HepG2 (cell line): ENCODE measurements around the gene LYRM4. TPM values are rescaled to one million over a fixed set of nuclear protein-coding genes. Genes with fewer than 3 reads are reported as not detected.

Experiments
- CENPT ChIP-seq: sonication (generic); formaldehyde crosslinking; IDR thresholded peaks from 2 replicates; pipeline ENCODE4 v1.8.0; 2022; ENCODE audit warnings: low read depth, mild to moderate bottlenecking, moderate library complexity, missing genetic modification reagents
- DPF2 ChIP-seq: sonication (generic); formaldehyde crosslinking; IDR thresholded peaks from 2 replicates; pipeline ENCODE4 v1.4.0; 2020; ENCODE audit warnings: mild to moderate bottlenecking, low read depth, missing genetic modification reagents, borderline replicate concordance
- ESRRA ChIP-seq: sonication (generic); formaldehyde crosslinking; IDR thresholded peaks from 2 replicates; pipeline ENCODE4 v1.5.1; 2020; ENCODE audit warnings: mild to moderate bottlenecking, low read depth, missing genetic modification reagents
- GATAD1 ChIP-seq: IDR thresholded peaks from 2 replicates; pipeline ENCODE4 v1.6.1; 2016; ENCODE audit warnings: missing genetic modification reagents, missing compliant biosample characterization
- HDAC2 ChIP-seq: sonication (generic); formaldehyde crosslinking; IDR thresholded peaks from 2 replicates; pipeline ENCODE4 v1.4.0; 2020; ENCODE audit warnings: missing genetic modification reagents
- IKZF4 ChIP-seq: sonication (generic); formaldehyde crosslinking; IDR thresholded peaks from 2 replicates; pipeline ENCODE4 v1.5.1; 2020; ENCODE audit warnings: borderline replicate concordance, mild to moderate bottlenecking, low read depth, missing genetic modification reagents; ENCODE audit errors: not compliant biosample characterization
- MAZ ChIP-seq, 2 experiments: sonication (generic) in 1 of 2; formaldehyde crosslinking in 1 of 2; IDR thresholded peaks; 2 replicates each; pipeline versions ENCODE4 v1.5.0 to v1.6.1; 2012 to 2020; ENCODE audit warnings: low read depth in 2 of 2, mild to moderate bottlenecking in 2 of 2, borderline replicate concordance in 1 of 2, improper control_type of control experiment in 1 of 2, low read length in 1 of 2, missing genetic modification reagents in 1 of 2, moderate library complexity in 1 of 2
- MEF2D ChIP-seq: sonication (generic); formaldehyde crosslinking; IDR thresholded peaks from 2 replicates; pipeline ENCODE4 v1.5.1; 2020; ENCODE audit warnings: mild to moderate bottlenecking, missing genetic modification reagents
- MTF1 ChIP-seq: sonication (generic); formaldehyde crosslinking; IDR thresholded peaks from 2 replicates; pipeline ENCODE4 v1.5.0; 2020; ENCODE audit warnings: missing genetic modification reagents
- PTBP1 ChIP-seq: fragments of 200-400 bp; formaldehyde crosslinking; IDR thresholded peaks from 2 replicates; pipeline ENCODE4 v1.6.1; 2018; ENCODE audit warnings: low read length, low read depth; ENCODE audit not compliant: poor library complexity, severe bottlenecking
- RXRA ChIP-seq: sonication (generic); formaldehyde crosslinking; IDR thresholded peaks from 2 replicates; pipeline ENCODE4 v1.5.1; 2020; ENCODE audit warnings: missing genetic modification reagents
- SETDB1 ChIP-seq: sonication (generic); formaldehyde crosslinking; IDR thresholded peaks from 2 replicates; pipeline ENCODE4 v1.5.1; 2020; ENCODE audit warnings: missing genetic modification reagents, mild to moderate bottlenecking, borderline replicate concordance
- U2AF1 ChIP-seq: fragments of 200-400 bp; formaldehyde crosslinking; optimal IDR thresholded peaks from 2 replicates; pipeline ENCODE3; 2017; ENCODE audit warnings: mild to moderate bottlenecking, low read depth, low read length
- ZMYM2 ChIP-seq: sonication (generic); formaldehyde crosslinking; IDR thresholded peaks from 2 replicates; pipeline ENCODE4 v1.8.0; 2022; ENCODE audit warnings: mild to moderate bottlenecking, missing genetic modification reagents
- ZNF3 ChIP-seq: IDR thresholded peaks from 2 replicates; pipeline ENCODE4 v1.7.0; 2017; ENCODE audit warnings: inconsistent platforms
- ZNF317 ChIP-seq: sonication (generic); formaldehyde crosslinking; IDR thresholded peaks from 2 replicates; pipeline ENCODE4 v1.5.0; 2020; ENCODE audit warnings: mild to moderate bottlenecking, missing genetic modification reagents
- ZNF501 ChIP-seq: sonication (generic); formaldehyde crosslinking; IDR thresholded peaks from 2 replicates; pipeline ENCODE4 v1.5.1; 2020; ENCODE audit warnings: mild to moderate bottlenecking, moderate library complexity, missing genetic modification reagents
- ZNF543 ChIP-seq: sonication (generic); formaldehyde crosslinking; IDR thresholded peaks from 2 replicates; pipeline ENCODE4 v1.4.0; 2020; ENCODE audit warnings: mild to moderate bottlenecking, missing genetic modification reagents
- ZSCAN12 ChIP-seq: sonication (generic); formaldehyde crosslinking; IDR thresholded peaks from 2 replicates; pipeline ENCODE4 v1.9.0; 2021; ENCODE audit warnings: mild to moderate bottlenecking, missing genetic modification reagents
- polyA plus RNA-seq, 8 experiments: library from polyadenylated mRNA; depleted of rRNA in 3 of 8; stranded (reverse) in 7 of 8; unstranded in 1 of 8; fragments of >200 nt; fragmentation: Illumina TruSeq in 4 of 8; extraction: Trizol in 4 of 8; gene quantifications; 2 replicates each; pipeline versions ENCODE4 v1.2.1 to v1.2.3, GENCODE V29; 2011 to 2016; ENCODE audit warnings: low read depth in 4 of 8, missing spikeins in 1 of 8, mixed read lengths in 1 of 8; ENCODE audit not compliant: insufficient read depth in 1 of 8
- total RNA-seq, 5 experiments: library from RNA; depleted of rRNA; stranded (reverse); fragments of >200 nt; fragmentation: Illumina TruSeq; extraction: Trizol; gene quantifications; 2 replicates each; pipeline ENCODE4 v1.2.3, GENCODE V29; 2016; ENCODE audit warnings: low read depth in 1 of 5
- TF ChIP-seq, protein P1 (sequence below): sonication (generic); formaldehyde crosslinking; IDR thresholded peaks from 2 replicates; pipeline ENCODE4 v1.4.0; 2020; ENCODE audit warnings: missing genetic modification reagents
- TF ChIP-seq, protein P2 (sequence below), 2 experiments: IDR thresholded peaks; 2 replicates each; pipeline ENCODE4 v1.6.1; 2011 to 2012; ENCODE audit warnings: low read length in 2 of 2, borderline replicate concordance in 1 of 2, low read depth in 1 of 2, mild to moderate bottlenecking in 1 of 2, moderate library complexity in 1 of 2
- TF ChIP-seq, protein P3 (sequence below): sonication (generic); formaldehyde crosslinking; IDR thresholded peaks from 2 replicates; pipeline ENCODE4 v1.4.0; 2020; ENCODE audit warnings: mild to moderate bottlenecking, missing genetic modification reagents
- TF ChIP-seq, protein P4 (sequence below): sonication (generic); formaldehyde crosslinking; IDR thresholded peaks from 2 replicates; pipeline ENCODE4 v1.4.0; 2020; ENCODE audit warnings: missing genetic modification reagents

The LYRM4 gene
- total and polyA plus RNA-seq, 2 of the 13 experiments (the other 11 are each of a cell fraction or from before 2014, with no cell fraction given) = 64.6 to 67.5 TPM

DNA sequence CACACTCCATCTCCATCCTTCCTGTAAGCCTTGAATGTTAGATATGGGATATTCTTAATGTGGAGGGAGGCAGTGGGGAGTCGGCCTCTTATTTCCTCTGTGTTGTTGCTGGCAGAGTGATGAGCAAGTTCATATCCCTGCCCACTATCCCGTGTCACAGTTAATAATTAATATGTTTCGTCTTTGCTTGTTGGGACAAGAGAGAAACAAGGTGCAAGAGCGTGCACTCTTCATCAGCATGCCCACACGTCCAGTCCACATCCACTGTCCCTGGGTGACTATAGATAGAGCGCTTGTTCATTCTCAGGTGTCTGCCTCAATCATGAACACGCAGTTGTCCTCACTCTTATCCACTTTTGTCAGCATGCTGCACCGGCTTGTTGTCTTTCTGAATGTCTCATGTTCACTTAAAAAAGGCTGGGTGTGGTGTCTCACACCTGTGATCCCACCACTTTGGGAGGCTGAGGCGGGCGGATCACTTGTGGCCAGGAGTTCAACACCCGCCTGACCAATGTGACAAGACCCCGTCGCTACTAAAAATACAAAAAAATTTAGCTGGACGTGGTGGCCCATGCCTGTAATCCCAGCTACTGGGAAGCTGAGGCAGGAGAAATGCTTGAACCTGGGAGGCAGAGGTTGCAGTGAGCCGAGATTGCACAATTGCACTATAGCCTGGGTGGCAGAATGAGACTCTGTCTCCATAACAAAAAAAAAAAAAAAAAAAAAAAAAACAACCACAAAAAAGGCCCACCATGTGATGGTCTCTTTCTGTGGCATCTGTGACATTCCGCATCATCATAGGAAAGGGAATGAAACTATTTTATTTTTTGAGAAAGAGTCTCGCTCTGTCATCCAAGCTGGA lies 141.4 kb downstream of the LYRM4 start (continued):
- TF ChIP-seq DPF2 (CRISPR knock-in tag) (peak; percentile 56; the same call in 1 of the 2 replicates), MEF2D (CRISPR knock-in tag) (no peak), ZMYM2 (no peak), RXRA (CRISPR knock-in tag) (no peak), ZNF501 (CRISPR knock-in tag) (no peak), CENPT (CRISPR knock-in tag) (no peak), PTBP1 (no peak), GATAD1 (no peak), ZNF317 (0 out of 2 replicates have a peak, but pooled peaks have one; percentile 46), SETDB1 (CRISPR knock-in tag) (no peak), ZNF543 (CRISPR knock-in tag) (no peak), ESRRA (CRISPR knock-in tag) (no peak), U2AF1 (no peak), HDAC2 (CRISPR knock-in tag) (0 out of 2 replicates have a peak, but pooled peaks have one; percentile 3), MTF1 (no peak), MAZ (IDR thresholded peaks at IDR 0.05; ENCODE audit: borderline replicate concordance, low read depth, low read length) (no peak), MAZ (CRISPR knock-in tag; IDR thresholded peaks at IDR 0.05; ENCODE audit: low read depth) (no peak), ZSCAN12 (CRISPR knock-in tag) (no peak), ZNF3 (CRISPR knock-in tag) (no peak), IKZF4 (CRISPR knock-in tag) (no peak)
- TF ChIP-seq, protein P1, sequence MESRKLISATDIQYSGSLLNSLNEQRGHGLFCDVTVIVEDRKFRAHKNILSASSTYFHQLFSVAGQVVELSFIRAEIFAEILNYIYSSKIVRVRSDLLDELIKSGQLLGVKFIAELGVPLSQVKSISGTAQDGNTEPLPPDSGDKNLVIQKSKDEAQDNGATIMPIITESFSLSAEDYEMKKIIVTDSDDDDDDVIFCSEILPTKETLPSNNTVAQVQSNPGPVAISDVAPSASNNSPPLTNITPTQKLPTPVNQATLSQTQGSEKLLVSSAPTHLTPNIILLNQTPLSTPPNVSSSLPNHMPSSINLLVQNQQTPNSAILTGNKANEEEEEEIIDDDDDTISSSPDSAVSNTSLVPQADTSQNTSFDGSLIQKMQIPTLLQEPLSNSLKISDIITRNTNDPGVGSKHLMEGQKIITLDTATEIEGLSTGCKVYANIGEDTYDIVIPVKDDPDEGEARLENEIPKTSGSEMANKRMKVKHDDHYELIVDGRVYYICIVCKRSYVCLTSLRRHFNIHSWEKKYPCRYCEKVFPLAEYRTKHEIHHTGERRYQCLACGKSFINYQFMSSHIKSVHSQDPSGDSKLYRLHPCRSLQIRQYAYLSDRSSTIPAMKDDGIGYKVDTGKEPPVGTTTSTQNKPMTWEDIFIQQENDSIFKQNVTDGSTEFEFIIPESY (CRISPR knock-in tag) = no peak
- TF ChIP-seq, protein P2, sequence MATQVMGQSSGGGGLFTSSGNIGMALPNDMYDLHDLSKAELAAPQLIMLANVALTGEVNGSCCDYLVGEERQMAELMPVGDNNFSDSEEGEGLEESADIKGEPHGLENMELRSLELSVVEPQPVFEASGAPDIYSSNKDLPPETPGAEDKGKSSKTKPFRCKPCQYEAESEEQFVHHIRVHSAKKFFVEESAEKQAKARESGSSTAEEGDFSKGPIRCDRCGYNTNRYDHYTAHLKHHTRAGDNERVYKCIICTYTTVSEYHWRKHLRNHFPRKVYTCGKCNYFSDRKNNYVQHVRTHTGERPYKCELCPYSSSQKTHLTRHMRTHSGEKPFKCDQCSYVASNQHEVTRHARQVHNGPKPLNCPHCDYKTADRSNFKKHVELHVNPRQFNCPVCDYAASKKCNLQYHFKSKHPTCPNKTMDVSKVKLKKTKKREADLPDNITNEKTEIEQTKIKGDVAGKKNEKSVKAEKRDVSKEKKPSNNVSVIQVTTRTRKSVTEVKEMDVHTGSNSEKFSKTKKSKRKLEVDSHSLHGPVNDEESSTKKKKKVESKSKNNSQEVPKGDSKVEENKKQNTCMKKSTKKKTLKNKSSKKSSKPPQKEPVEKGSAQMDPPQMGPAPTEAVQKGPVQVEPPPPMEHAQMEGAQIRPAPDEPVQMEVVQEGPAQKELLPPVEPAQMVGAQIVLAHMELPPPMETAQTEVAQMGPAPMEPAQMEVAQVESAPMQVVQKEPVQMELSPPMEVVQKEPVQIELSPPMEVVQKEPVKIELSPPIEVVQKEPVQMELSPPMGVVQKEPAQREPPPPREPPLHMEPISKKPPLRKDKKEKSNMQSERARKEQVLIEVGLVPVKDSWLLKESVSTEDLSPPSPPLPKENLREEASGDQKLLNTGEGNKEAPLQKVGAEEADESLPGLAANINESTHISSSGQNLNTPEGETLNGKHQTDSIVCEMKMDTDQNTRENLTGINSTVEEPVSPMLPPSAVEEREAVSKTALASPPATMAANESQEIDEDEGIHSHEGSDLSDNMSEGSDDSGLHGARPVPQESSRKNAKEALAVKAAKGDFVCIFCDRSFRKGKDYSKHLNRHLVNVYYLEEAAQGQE (IDR thresholded peaks at IDR 0.05; ENCODE audit: borderline replicate concordance in 1 of 2, low read depth in 1 of 2, low read length in 2 of 2) = no peak
- TF ChIP-seq, protein P3, sequence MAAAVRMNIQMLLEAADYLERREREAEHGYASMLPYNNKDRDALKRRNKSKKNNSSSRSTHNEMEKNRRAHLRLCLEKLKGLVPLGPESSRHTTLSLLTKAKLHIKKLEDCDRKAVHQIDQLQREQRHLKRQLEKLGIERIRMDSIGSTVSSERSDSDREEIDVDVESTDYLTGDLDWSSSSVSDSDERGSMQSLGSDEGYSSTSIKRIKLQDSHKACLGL (CRISPR knock-in tag) = 0 out of 2 replicates have a peak, but pooled peaks have one; percentile 43
- TF ChIP-seq, protein P4, sequence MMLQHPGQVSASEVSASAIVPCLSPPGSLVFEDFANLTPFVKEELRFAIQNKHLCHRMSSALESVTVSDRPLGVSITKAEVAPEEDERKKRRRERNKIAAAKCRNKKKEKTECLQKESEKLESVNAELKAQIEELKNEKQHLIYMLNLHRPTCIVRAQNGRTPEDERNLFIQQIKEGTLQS (CRISPR knock-in tag) = no peak
